OCI-LY1 (cell line): Measurements from ENCODE around the gene IMPACT.

ENCODE experiments used
- H2AFZ ChIP-seq: fragments of 200-600 bp; sonication (generic), shearing (Covaris generic); 2 replicates; pipeline ENCODE4 v1.6.0; 2014; ENCODE audit warnings: antibody characterized with exemption, mild to moderate bottlenecking, low read length
- H3F3A ChIP-seq: fragments of 200-600 bp; sonication (generic), shearing (Covaris generic); 2 replicates; pipeline ENCODE4 v1.6.0; 2014; ENCODE audit warnings: mild to moderate bottlenecking, antibody characterized with exemption, low read length, moderate library complexity; ENCODE audit not compliant: insufficient read depth
- H3K27ac ChIP-seq: fragments of 200-600 bp; sonication (generic); 2 replicates; pipeline ENCODE4 v1.5.1; 2014; ENCODE audit warnings: low read length, mixed run types, mild to moderate bottlenecking, low read depth; ENCODE audit not compliant: poor library complexity, severe bottlenecking
- H3K27me3 ChIP-seq: fragments of 200-600 bp; sonication (generic); 2 replicates; pipeline ENCODE4 v1.6.0; 2014; ENCODE audit warnings: antibody characterized with exemption, mild to moderate bottlenecking, low read length, moderate library complexity; ENCODE audit not compliant: insufficient read depth
- H3K36me3 ChIP-seq: fragments of 200-600 bp; sonication (generic); 2 replicates; pipeline ENCODE4 v1.6.1; 2014; ENCODE audit warnings: mild to moderate bottlenecking, antibody characterized with exemption, low read length, moderate library complexity, mixed read lengths; ENCODE audit not compliant: insufficient read depth
- H3K4me1 ChIP-seq: fragments of 200-600 bp; sonication (generic); 2 replicates; pipeline ENCODE4 v1.5.1; 2014; ENCODE audit warnings: mild to moderate bottlenecking, low read length, moderate library complexity; ENCODE audit not compliant: insufficient read depth, severe bottlenecking
- H3K4me2 ChIP-seq: fragments of 200-600 bp; sonication (generic), shearing (Covaris generic); 2 replicates; pipeline ENCODE4 v1.6.1; 2014; ENCODE audit warnings: low read length
- H3K4me3 ChIP-seq: fragments of 200-600 bp; sonication (generic); 2 replicates; pipeline ENCODE4 v1.5.1; 2014; ENCODE audit warnings: low read length, low read depth, mild to moderate bottlenecking, mixed read lengths; ENCODE audit not compliant: poor library complexity, severe bottlenecking
- H3K79me2 ChIP-seq: fragments of 200-600 bp; shearing (Covaris generic); 2 replicates; pipeline ENCODE4 v1.6.1; 2016; ENCODE audit warnings: mixed run types, low read length, mixed read lengths; ENCODE audit not compliant: insufficient read depth
- H3K9ac ChIP-seq: fragments of 200-600 bp; sonication (generic), shearing (Covaris generic); 2 replicates; pipeline ENCODE4 v1.6.1; 2014; ENCODE audit warnings: mild to moderate bottlenecking, low read length, mixed read lengths
- H3K9me2 ChIP-seq: fragments of 200-600 bp; sonication (generic), shearing (Covaris generic); 2 replicates; pipeline ENCODE4 v1.6.1; 2014; ENCODE audit warnings: low read depth, mild to moderate bottlenecking, low read length, mixed read lengths
- H3K9me3 ChIP-seq: fragments of 200-600 bp; shearing (Covaris generic); 2 replicates; pipeline ENCODE4 v1.6.1; 2014; ENCODE audit warnings: low read length, mixed read lengths
- H4K20me1 ChIP-seq: fragments of 200-600 bp; sonication (generic), shearing (Covaris generic); 2 replicates; pipeline ENCODE4 v1.6.0; 2016; ENCODE audit warnings: mild to moderate bottlenecking, low read length; ENCODE audit not compliant: insufficient read depth
- CTCF ChIP-seq: fragments of 200-600 bp; sonication (generic), shearing (Covaris generic); IDR thresholded peaks from 2 replicates; pipeline ENCODE4 v1.5.1; 2017; ENCODE audit warnings: mild to moderate bottlenecking, antibody characterized with exemption, low read length, moderate library complexity, mixed read lengths
- EZH2 ChIP-seq: fragments of 200-600 bp; sonication (generic), shearing (Covaris generic); IDR thresholded peaks from 2 replicates; pipeline ENCODE4 v1.8.0; 2017; ENCODE audit warnings: borderline replicate concordance, mixed run types, mild to moderate bottlenecking, antibody characterized with exemption, low read length, moderate library complexity, mixed read lengths

Gene IMPACT

DNA sequence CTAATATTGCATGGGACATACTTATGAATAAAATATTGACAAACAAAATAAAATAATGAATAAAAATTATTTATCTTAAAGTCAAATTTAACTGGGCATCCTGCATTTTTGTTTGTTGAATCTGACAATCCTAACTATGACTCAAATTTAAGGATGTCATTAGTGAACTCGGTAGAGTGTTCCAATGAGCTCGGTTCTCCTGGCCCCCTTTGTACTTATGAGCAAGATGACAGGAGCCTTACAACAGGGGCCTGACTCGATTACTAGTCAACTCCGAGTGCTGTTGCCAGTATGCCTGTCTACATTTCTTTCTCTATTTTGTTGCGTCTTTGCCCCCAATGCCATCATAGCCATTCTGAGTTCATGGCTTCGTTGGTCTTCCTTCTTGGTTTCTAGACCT is 74.3 kb downstream of the IMPACT start:
- Histone ChIP-seq H3K9me3 (no peaks in the 10 kb centered on the region), H3K9ac (no peak overlapping the region), H3K27ac (no peak overlapping the region), H3K4me2 (no peak overlapping the region), H2AFZ (no peak overlapping the region), H3K9me2 (no peaks in the 10 kb centered on the region), H3K36me3 (no peaks in the 10 kb centered on the region), H4K20me1 (no peaks in the 10 kb centered on the region), H3K4me3 (no peak overlapping the region), H3K4me1 (no peaks in the 10 kb centered on the region), H3K27me3 (no peaks in the 10 kb centered on the region), H3F3A (no peaks in the 10 kb centered on the region), H3K79me2 (no peaks in the 10 kb centered on the region)
- TF ChIP-seq EZH2: no peak
- TF ChIP-seq CTCF: no peak

DNA sequence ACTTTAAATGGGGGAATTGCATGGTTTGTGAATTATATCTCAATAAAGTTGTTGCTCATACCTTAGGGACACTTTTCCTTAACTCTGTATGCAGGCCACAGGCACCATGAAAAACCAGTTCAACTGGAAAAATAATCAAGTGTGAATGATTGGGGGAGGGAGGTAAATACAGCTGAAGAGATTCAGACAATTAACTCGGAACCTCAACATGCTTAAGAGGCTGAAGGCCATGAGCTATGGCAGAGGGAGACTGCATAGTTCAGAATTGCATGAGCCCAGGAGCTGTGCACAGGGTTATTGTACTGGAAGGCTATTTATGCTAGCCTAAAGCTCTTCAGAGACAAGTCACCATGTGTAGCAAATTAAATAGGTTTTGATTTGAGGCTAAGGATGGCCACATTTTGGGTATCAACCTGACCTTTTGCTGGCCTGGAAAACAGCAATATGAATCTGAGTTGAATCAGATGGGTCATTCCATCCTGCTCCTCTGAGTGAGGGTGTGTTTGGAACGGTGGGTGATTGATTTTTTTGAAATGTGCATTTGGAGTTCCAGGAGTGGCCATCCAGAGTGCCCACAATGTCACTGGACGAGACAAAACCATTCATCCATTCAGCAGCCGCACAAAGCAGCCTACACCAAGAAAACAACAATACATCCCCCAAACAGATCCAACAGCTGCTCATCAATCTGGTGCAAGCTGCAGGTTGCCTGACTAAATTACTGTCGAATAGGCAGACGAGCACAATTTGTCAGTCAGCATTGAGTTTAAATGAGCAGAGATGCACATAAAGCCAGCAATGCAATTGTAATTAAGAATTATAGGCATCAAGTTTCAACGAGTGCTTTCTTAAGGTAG is 76.4 kb downstream of the IMPACT start:
- Histone ChIP-seq H3K27me3 (no peaks in the 10 kb centered on the region), H3K9ac (no peak overlapping the region), H2AFZ (no peak overlapping the region), H3F3A (no peaks in the 10 kb centered on the region), H3K79me2 (no peaks in the 10 kb centered on the region), H3K4me1 (no peaks in the 10 kb centered on the region), H3K9me3 (no peaks in the 10 kb centered on the region), H3K9me2 (no peaks in the 10 kb centered on the region), H3K4me2 (no peak overlapping the region), H3K27ac (no peak overlapping the region), H4K20me1 (no peaks in the 10 kb centered on the region), H3K4me3 (no peak overlapping the region), H3K36me3 (no peaks in the 10 kb centered on the region)
- TF ChIP-seq EZH2 (no peak), CTCF (no peak)
